Measurements from ENCODE around the gene RFPL3.
"Not testable (repeated sequence)": the region's sequence is repeated elsewhere in the genome, so short reads cannot be mapped to it uniquely, and the experiment has no call there.

RFPL3 gene

GRCh38 chr22:32333769-32334659 lies 23.7 kb upstream of the RFPL3 start:
- no peak for TF ChIP-seq CTCF (IDR thresholded peaks at IDR 0.05; ENCODE audit: low read depth, low read length, missing control alignments)
- H3K4me3 ChIP-seq (ENCODE audit: low read depth, low read length) = no peak overlapping the region
- DNase-seq (ENCODE audit: low read depth) = no peak

GRCh38 chr22:32334660-32335365 lies 22.9 kb upstream of the RFPL3 start:
- no peak overlapping the region for H3K4me3 ChIP-seq (ENCODE audit: low read depth, low read length)
- TF ChIP-seq CTCF (IDR thresholded peaks at IDR 0.05; ENCODE audit: low read depth, low read length, missing control alignments) = no peak
- DNase-seq (ENCODE audit: low read depth) = no peak

- no peak for TF ChIP-seq CTCF (IDR thresholded peaks at IDR 0.05; ENCODE audit: low read depth, low read length, missing control alignments)
- no peak for DNase-seq (ENCODE audit: low read depth)
- H3K4me3 ChIP-seq (ENCODE audit: low read depth, low read length) = no peak overlapping the region
Observed at GRCh38 chr22:32335471-32335870, 22.2 kb upstream of the RFPL3 start.

GRCh38 chr22:32336121-32336603 lies 21.5 kb upstream of the RFPL3 start:
- TF ChIP-seq CTCF (IDR thresholded peaks at IDR 0.05; ENCODE audit: low read depth, low read length, missing control alignments) = no peak
- no peak for DNase-seq (ENCODE audit: low read depth)
- H3K4me3 ChIP-seq (ENCODE audit: low read depth, low read length) = no peak overlapping the region

GRCh38 chr22:32336771-32337424 lies 20.8 kb upstream of the RFPL3 start:
- no peak for TF ChIP-seq CTCF (IDR thresholded peaks at IDR 0.05; ENCODE audit: low read depth, low read length, missing control alignments)
- DNase-seq (ENCODE audit: low read depth) = no peak
- H3K4me3 ChIP-seq (ENCODE audit: low read depth, low read length) = no peak overlapping the region

GRCh38 chr22:32337425-32337824 lies 20.2 kb upstream of the RFPL3 start:
- H3K4me3 ChIP-seq (ENCODE audit: low read depth, low read length); DNase-seq (ENCODE audit: low read depth): not testable (repeated sequence)

GRCh38 chr22:32338757-32339156 lies 18.9 kb upstream of the RFPL3 start:
- DNase-seq (ENCODE audit: low read depth) = no peak
- H3K4me3 ChIP-seq (ENCODE audit: low read depth, low read length) = no peak overlapping the region
- no peak for TF ChIP-seq CTCF (IDR thresholded peaks at IDR 0.05; ENCODE audit: low read depth, low read length, missing control alignments)

All from GM12864 (cell line).